ENCODE data around the gene GARIN3.

DNA sequence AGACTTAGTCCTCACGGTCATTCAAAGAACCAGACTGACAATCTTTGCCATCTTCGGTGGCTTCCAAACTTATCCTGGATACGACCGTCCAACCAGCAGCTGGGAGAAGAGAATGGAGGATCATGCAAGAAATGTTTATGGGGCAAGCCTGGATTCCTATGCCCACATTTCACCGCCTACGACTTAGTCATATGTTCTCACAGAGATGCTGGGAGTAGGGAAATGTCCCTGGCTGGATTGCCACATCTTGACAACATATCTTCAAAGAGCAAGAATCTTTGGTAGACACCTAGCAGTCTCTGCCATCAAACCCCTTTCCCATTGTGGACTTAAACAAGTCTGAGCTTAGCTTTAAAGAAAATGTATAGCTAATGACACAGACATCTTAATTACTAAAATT, 28.4 kb downstream of the GARIN3 start:
- TF ChIP-seq TAF1 (IDR thresholded peaks at IDR 0.05; ENCODE audit: borderline replicate concordance, low read depth, low read length), result no peak
- TF ChIP-seq POLR2A (IDR thresholded peaks at IDR 0.05; ENCODE audit: low read depth, low read length), result no peak

Measured in GM12892 (cell line).